Endothelial cell (in vitro differentiated cells): Measurements from ENCODE around the gene FFAR4. TPM values are rescaled to one million over a fixed set of nuclear protein-coding genes. Genes with fewer than 3 reads are reported as not detected.
"Not testable (repeated sequence)": the region's sequence is repeated elsewhere in the genome, so short reads cannot be mapped to it uniquely, and the experiment has no call there.

Experiments
- DNase-seq: peaks from one replicate; pipeline ENCODE4 v3.0.0; 2021; ENCODE audit warnings: low spot score
- H3K27ac Mint-ChIP-seq: one replicate; pipeline ENCODE4 v1.8.0; 2021; ENCODE audit warnings: mixed read lengths, inconsistent platforms; ENCODE audit not compliant: unreplicated experiment
- H3K27me3 Mint-ChIP-seq: one replicate; pipeline ENCODE4 v1.8.0; 2021; ENCODE audit warnings: mild to moderate bottlenecking, moderate library complexity, mixed read lengths, inconsistent platforms; ENCODE audit not compliant: unreplicated experiment
- H3K36me3 Mint-ChIP-seq: one replicate; pipeline ENCODE4 v1.8.0; 2021; ENCODE audit warnings: mild to moderate bottlenecking, low read depth, mixed read lengths, inconsistent platforms; ENCODE audit not compliant: unreplicated experiment
- H3K4me1 Mint-ChIP-seq: one replicate; pipeline ENCODE4 v1.8.0; 2021; ENCODE audit warnings: mild to moderate bottlenecking, mixed read lengths, inconsistent platforms; ENCODE audit not compliant: unreplicated experiment
- H3K4me3 Mint-ChIP-seq: one replicate; pipeline ENCODE4 v1.8.0; 2021; ENCODE audit warnings: mild to moderate bottlenecking, mixed read lengths, inconsistent platforms; ENCODE audit not compliant: unreplicated experiment
- H3K9me3 Mint-ChIP-seq: one replicate; pipeline ENCODE4 v1.8.0; 2021; ENCODE audit warnings: mixed read lengths, inconsistent platforms; ENCODE audit not compliant: unreplicated experiment
- long read RNA-seq: library from polyadenylated mRNA; unstranded; transcript quantifications from one replicate; pipeline ENCODE4 v2.0.0, GENCODE V29; 2020; ENCODE audit not compliant: unreplicated experiment
- total RNA-seq: library from RNA; stranded (reverse); fragmentation: NEBNext Ultra II Directional; extraction: Animal tissue kit (Norgen Biotek cat#: 25700); gene quantifications from one replicate; pipeline ENCODE4 v1.2.1, GENCODE V29; 2021; ENCODE audit not compliant: unreplicated experiment
- TF ChIP-seq, protein P1 (sequence below): fragments of 200-600 bp; sonication (generic); IDR thresholded peaks from one replicate; pipeline ENCODE4 v1.5.0; 2021; ENCODE audit warnings: antibody characterized with exemption; ENCODE audit not compliant: unreplicated experiment

FFAR4 gene
- not detected for total RNA-seq
- long read RNA-seq: 0 reads

GRCh38 chr10:93566435-93567276, at the start of gene FFAR4:
FFAR4 (plus strand) TSS chr10:93566665; CDS start chr10:93566721, 56 bp downstream.
- peaks cover 15% of the 10 kb centered on the region for H3K27me3 Mint-ChIP-seq
- TF ChIP-seq, protein P1, sequence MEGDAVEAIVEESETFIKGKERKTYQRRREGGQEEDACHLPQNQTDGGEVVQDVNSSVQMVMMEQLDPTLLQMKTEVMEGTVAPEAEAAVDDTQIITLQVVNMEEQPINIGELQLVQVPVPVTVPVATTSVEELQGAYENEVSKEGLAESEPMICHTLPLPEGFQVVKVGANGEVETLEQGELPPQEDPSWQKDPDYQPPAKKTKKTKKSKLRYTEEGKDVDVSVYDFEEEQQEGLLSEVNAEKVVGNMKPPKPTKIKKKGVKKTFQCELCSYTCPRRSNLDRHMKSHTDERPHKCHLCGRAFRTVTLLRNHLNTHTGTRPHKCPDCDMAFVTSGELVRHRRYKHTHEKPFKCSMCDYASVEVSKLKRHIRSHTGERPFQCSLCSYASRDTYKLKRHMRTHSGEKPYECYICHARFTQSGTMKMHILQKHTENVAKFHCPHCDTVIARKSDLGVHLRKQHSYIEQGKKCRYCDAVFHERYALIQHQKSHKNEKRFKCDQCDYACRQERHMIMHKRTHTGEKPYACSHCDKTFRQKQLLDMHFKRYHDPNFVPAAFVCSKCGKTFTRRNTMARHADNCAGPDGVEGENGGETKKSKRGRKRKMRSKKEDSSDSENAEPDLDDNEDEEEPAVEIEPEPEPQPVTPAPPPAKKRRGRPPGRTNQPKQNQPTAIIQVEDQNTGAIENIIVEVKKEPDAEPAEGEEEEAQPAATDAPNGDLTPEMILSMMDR: no peak
- DNase-seq: peak; percentile 21
- no peaks in the 10 kb centered on the region for H3K36me3 Mint-ChIP-seq
- no peaks in the 10 kb centered on the region for H3K4me1 Mint-ChIP-seq
- H3K4me3 Mint-ChIP-seq: peak within 1 kb of the TSS; percentile 81
- no peaks in the 10 kb centered on the region for H3K9me3 Mint-ChIP-seq
- no peak within 1 kb of the TSS for H3K27ac Mint-ChIP-seq

- TF ChIP-seq, protein P1: no peak
- no peaks in the 10 kb centered on the region for H3K4me1 Mint-ChIP-seq
- H3K27ac Mint-ChIP-seq: no peak overlapping the region
- peaks cover 26% of the 10 kb centered on the region for H3K36me3 Mint-ChIP-seq
- no peak for DNase-seq
- H3K27me3 Mint-ChIP-seq: no peaks in the 10 kb centered on the region
- no peaks in the 10 kb centered on the region for H3K9me3 Mint-ChIP-seq
- no peak overlapping the region for H3K4me3 Mint-ChIP-seq
These were observed 47.9 kb upstream of the FFAR4 start for GRCh38 chr10:93518531-93518930.

DNA sequence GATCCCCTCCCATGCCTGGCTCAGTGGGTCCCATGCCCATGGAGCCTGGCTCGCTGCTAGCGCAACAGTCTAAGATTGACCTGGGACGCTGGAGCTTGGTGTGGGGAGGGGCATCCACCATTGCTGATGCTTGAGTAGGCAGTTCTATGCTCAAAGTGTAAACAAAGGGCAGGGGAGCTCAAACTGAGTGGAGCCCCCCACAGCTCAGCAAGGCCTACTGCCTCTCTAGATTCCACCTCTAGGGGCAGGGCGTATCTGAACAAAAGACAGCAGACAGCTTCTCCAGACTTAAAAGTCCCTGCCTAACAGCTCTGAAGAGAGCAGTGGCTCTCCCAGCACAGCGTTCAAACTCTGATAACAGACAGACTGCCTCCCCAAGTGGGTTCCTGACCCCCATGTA, 31.2 kb upstream of the FFAR4 start:
- no peak for DNase-seq
- H3K4me1 Mint-ChIP-seq: no peaks in the 10 kb centered on the region
- no peaks in the 10 kb centered on the region for H3K36me3 Mint-ChIP-seq
- peaks cover 2% of the 10 kb centered on the region for H3K27me3 Mint-ChIP-seq
- no peaks in the 10 kb centered on the region for H3K9me3 Mint-ChIP-seq
- no peak overlapping the region for H3K4me3 Mint-ChIP-seq
- no peak overlapping the region for H3K27ac Mint-ChIP-seq
- TF ChIP-seq, protein P1: no peak

DNA sequence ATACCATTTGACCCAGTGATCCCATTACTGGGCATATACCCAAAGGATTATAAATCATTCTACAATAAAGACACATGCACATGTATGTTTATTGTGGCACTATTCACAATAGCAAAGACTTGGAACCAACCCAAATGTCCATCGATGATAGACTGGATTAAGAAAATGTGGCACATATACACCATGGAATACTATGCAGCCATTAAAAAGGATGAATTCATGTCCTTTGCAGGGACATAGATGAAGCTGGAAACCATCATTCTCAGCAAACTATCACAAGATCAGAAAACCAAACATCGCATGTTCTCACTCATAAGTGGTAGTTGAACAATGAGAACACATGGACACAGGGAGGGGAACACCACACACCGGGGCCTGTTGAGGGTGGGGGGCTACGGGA, 25.6 kb upstream of the FFAR4 start:
- not testable (repeated sequence) for H3K27me3 Mint-ChIP-seq, H3K4me3 Mint-ChIP-seq, H3K9me3 Mint-ChIP-seq, DNase-seq, H3K36me3 Mint-ChIP-seq, H3K27ac Mint-ChIP-seq, H3K4me1 Mint-ChIP-seq

DNA sequence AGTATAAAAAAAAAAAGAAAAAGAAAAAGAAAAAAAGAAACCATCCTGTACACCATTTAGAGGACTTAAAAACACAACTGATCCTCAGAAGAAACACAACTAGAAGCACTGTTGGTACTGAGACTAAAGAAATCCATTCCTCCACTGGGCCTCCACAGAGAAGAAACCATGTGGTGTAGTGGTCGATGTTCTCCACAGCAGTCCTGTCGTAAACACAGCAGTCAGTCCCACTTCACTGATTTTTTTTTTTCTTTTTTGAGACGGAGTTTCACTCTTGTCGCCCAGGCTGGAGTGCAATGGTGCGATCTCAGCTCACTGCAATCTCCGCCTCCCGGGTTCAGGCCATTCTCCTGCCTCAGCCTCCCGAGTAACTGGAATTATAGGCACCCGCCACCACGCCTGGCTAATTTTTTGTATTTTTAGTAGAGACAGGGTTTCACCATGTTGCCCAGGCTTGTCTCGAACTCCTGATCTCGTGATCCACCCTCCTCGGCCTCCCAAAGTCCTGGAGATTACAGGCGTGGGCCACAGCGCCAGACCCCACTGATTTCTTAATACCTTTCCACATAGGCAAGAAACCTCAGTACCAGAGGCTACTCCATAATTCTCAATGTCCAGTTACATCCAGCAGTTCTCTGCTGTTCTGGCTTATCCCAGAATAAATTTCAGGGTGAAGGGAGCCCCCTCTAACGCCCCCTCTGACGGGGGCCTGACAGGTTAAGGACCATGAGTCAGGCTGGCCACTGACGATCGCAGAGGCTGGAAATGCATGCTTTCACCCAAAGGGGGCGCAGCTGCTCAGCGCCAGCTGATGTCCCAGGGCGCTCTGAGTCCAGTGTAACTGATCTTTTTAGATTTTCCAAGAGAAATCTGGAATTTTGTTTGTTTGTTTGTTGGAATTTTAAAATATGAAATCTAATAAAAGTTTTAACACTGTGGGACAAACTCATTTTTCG, 24.8 kb upstream of the FFAR4 start:
- H3K4me3 Mint-ChIP-seq: no peak overlapping the region
- peak; percentile 72 for DNase-seq
- H3K36me3 Mint-ChIP-seq: no peaks in the 10 kb centered on the region
- H3K4me1 Mint-ChIP-seq: peaks cover 8% of the 10 kb centered on the region
- no peak overlapping the region for H3K27ac Mint-ChIP-seq
- H3K27me3 Mint-ChIP-seq: peaks cover 4% of the 10 kb centered on the region
- no peaks in the 10 kb centered on the region for H3K9me3 Mint-ChIP-seq
- TF ChIP-seq, protein P1: peak; percentile 87
